SH-SY5Y (cell line): Measurements from ENCODE around the gene FFAR4.

Experiments used
- GATA2 ChIP-seq: IDR thresholded peaks from 2 replicates; pipeline ENCODE4 v1.6.1; 2011; ENCODE audit warnings: mild to moderate bottlenecking, low read depth, low read length
- GATA3 ChIP-seq: IDR thresholded peaks from 2 replicates; pipeline ENCODE4 v1.6.1; 2011; ENCODE audit warnings: low read depth, mild to moderate bottlenecking, low read length, moderate library complexity

- TF ChIP-seq GATA2, result no peak
- TF ChIP-seq GATA3, result no peak
These were observed 30.7 kb downstream of the FFAR4 start for GRCh38 chr10:93597075-93597599.
